ENCODE data around the gene XRRA1.
A peak's percentile ranks its signal among the peaks of the same experiment; 100 is the strongest.

Gene XRRA1

DNA sequence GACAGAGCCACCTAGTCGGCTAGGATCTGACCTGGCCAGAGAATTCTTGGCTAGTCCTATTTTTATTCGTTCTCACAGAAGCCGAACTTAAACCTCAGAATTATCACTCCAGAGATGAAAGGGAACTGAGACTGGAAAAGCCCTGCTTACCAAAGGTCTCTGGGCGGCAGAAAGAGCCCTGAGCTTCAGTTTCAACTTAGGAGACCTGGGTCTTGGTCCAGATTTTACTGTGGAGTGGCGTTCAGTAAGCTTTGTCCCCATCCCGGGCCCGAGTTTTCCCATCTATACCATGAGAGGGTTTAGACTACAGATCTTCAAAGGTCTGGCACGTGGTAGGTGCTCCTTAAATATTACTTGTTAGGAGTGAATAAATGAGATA, 40.4 kb upstream of the XRRA1 start:
- no peaks in the 10 kb centered on the region for H3K79me2 ChIP-seq
- H3K9me3 ChIP-seq (ENCODE audit: control insufficient read depth, low read length), result no peaks in the 10 kb centered on the region
- peaks cover 2% of the 10 kb centered on the region for H3K4me1 ChIP-seq
- H3K9ac ChIP-seq, result no peak overlapping the region
- TF ChIP-seq, protein P1, sequence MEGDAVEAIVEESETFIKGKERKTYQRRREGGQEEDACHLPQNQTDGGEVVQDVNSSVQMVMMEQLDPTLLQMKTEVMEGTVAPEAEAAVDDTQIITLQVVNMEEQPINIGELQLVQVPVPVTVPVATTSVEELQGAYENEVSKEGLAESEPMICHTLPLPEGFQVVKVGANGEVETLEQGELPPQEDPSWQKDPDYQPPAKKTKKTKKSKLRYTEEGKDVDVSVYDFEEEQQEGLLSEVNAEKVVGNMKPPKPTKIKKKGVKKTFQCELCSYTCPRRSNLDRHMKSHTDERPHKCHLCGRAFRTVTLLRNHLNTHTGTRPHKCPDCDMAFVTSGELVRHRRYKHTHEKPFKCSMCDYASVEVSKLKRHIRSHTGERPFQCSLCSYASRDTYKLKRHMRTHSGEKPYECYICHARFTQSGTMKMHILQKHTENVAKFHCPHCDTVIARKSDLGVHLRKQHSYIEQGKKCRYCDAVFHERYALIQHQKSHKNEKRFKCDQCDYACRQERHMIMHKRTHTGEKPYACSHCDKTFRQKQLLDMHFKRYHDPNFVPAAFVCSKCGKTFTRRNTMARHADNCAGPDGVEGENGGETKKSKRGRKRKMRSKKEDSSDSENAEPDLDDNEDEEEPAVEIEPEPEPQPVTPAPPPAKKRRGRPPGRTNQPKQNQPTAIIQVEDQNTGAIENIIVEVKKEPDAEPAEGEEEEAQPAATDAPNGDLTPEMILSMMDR (IDR thresholded peaks at IDR 0.05), result no peak
- H2AFZ ChIP-seq, result peak overlapping the region; percentile 87
- H3K4me2 ChIP-seq (ENCODE audit: low read length), result peak overlapping the region; percentile 81
- no peaks in the 10 kb centered on the region for H3K27me3 ChIP-seq (ENCODE audit: control insufficient read depth, insufficient read depth, low read length)
- H3K36me3 ChIP-seq (ENCODE audit: control insufficient read depth, insufficient read depth, low read length), result no peaks in the 10 kb centered on the region
- peak overlapping the region; percentile 87 for H3K27ac ChIP-seq
- H3K4me3 ChIP-seq (ENCODE audit: low read depth, low read length), result peak overlapping the region; percentile 84

DNA sequence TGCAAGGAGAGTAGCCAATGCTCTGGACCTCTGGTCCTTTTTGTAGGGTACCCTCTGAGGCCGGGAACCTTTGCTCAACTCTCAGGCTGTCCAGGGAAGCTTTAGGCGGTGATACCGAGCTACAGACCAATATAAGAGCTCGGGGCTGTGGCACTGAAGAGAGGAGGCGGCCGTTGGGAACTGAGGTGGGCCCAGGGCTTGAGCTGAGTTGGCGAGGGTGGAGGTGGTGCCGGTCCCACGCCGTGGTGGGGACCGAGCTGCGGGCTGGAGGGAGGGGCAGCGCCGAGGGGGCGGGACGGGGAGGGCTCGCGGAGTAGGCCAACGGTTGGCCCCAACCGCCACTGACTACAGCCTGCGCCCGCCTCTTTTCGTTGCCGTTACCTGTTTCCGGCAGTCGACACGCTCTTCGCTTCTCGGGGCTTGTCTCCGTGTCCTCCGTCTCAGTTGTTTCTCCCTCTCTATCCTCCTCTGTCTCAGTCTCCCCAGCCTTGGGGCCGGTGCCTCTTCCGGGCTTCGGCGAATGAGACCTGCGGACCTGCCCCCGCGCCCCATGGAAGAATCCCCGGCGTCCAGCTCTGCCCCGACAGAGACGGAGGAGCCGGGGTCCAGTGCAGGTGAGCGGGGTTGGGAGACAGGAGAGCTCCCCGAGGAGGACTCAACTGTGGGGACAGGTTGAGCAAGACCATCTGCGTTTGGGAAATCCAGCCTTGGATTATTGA, 39.8 kb upstream of the XRRA1 start, which contains the start of gene NEU3:
Gene NEU3, plus strand, starts transcription at position 393 of the 719 bp plus-strand sequence. Its CDS starts 128 bp downstream, at position 521.
- Histone ChIP-seq H3K4me1 (peaks cover 2% of the 10 kb centered on the region), H3K9me3 (ENCODE audit: control insufficient read depth, low read length) (no peaks in the 10 kb centered on the region), H3K9ac (peak within 1 kb of the TSS; percentile 61), H3K4me2 (ENCODE audit: low read length) (peak within 1 kb of the TSS; percentile 81), H3K79me2 (no peaks in the 10 kb centered on the region), H2AFZ (peak within 1 kb of the TSS; percentile 87), H3K36me3 (ENCODE audit: control insufficient read depth, insufficient read depth, low read length) (no peaks in the 10 kb centered on the region), H3K27ac (peak within 1 kb of the TSS; percentile 87), H3K27me3 (ENCODE audit: control insufficient read depth, insufficient read depth, low read length) (no peaks in the 10 kb centered on the region), H3K4me3 (ENCODE audit: low read depth, low read length) (peak within 1 kb of the TSS; percentile 84)
- TF ChIP-seq, protein P1 (IDR thresholded peaks at IDR 0.05), result no peak

DNA sequence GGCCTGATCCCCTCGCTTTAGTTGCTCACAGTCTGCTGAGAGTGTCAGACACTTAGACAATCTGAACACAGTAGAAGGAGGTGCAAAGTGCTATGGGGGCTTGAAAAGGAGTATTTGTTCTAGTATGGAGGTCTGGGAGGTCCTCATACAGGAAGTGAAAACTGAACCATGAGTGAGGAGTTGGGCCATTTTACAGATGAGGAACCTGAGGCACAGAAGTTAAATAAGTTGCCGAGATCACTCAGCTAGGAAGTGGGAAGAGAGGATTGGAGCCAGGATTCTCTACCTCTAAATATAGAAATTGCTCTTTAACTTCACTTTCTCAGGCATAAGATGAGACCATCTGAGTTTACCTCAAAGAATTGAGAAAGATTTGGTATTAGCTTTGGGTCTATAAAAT, 35.8 kb upstream of the XRRA1 start:
- H3K9ac ChIP-seq, result no peak overlapping the region
- H3K27ac ChIP-seq, result no peak overlapping the region
- no peak overlapping the region for H2AFZ ChIP-seq

DNA sequence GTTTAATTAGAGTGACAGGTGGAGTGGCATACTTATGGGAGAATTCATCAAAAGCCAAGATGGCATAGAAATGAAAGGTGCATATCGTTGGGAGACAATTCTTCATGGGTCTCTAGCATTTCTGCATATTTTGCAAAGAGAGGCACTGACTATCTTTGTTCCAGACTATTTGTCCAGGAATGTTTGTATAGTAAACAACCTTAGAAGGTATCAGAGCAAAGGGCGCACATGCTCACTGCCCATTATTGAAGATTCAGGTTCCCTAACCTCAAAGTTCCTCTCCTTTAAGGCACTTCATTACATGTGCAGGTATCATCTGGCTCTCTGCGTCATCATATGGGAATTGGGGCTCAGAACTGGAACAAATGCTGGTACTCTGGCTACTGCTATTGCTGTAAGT, 35.2 kb upstream of the XRRA1 start:
- no peaks in the 10 kb centered on the region for H3K9me3 ChIP-seq (ENCODE audit: control insufficient read depth, low read length)
- no peaks in the 10 kb centered on the region for H3K79me2 ChIP-seq
- no peaks in the 10 kb centered on the region for H3K4me1 ChIP-seq
- H3K4me3 ChIP-seq (ENCODE audit: low read depth, low read length), result no peak overlapping the region
- H3K36me3 ChIP-seq (ENCODE audit: control insufficient read depth, insufficient read depth, low read length), result no peaks in the 10 kb centered on the region
- TF ChIP-seq, protein P1 (IDR thresholded peaks at IDR 0.05), result no peak
- H3K9ac ChIP-seq, result no peak overlapping the region
- no peak overlapping the region for H3K27ac ChIP-seq
- H2AFZ ChIP-seq, result no peak overlapping the region
- H3K4me2 ChIP-seq (ENCODE audit: low read length), result no peak overlapping the region
- H3K27me3 ChIP-seq (ENCODE audit: control insufficient read depth, insufficient read depth, low read length), result no peaks in the 10 kb centered on the region

More for the DNA sequence above, 35.8 kb upstream of the XRRA1 start:
- peaks cover under 1% of the 10 kb centered on the region for H3K4me1 ChIP-seq
- H3K4me2 ChIP-seq (ENCODE audit: low read length), result no peak overlapping the region
- no peaks in the 10 kb centered on the region for H3K79me2 ChIP-seq
- no peaks in the 10 kb centered on the region for H3K27me3 ChIP-seq (ENCODE audit: control insufficient read depth, insufficient read depth, low read length)
- no peak overlapping the region for H3K4me3 ChIP-seq (ENCODE audit: low read depth, low read length)
- H3K9me3 ChIP-seq (ENCODE audit: control insufficient read depth, low read length), result no peaks in the 10 kb centered on the region
- H3K36me3 ChIP-seq (ENCODE audit: control insufficient read depth, insufficient read depth, low read length), result no peaks in the 10 kb centered on the region
- TF ChIP-seq, protein P1 (IDR thresholded peaks at IDR 0.05), result no peak

DNA sequence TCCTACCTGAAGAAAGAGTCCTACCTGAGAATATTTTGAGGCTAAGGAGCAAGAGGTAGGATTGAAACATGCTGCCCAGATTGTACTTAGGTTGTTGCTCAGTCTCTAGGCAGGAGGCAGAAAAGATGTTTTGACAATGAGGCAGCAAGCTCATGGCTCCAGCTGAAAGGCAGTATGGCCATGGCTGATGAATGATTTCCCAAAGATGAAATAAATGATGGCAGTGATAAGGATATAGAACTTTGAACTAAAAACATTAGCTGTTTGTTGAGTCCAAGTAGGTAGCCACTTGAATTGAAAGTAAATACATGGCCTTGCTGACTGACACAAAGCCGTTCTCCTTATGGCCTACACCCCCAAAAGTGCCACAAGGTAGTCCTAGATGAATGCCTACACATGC, 33.0 kb upstream of the XRRA1 start:
- H2AFZ ChIP-seq, result no peak overlapping the region
- TF ChIP-seq, protein P1 (IDR thresholded peaks at IDR 0.05), result no peak
- no peak overlapping the region for H3K4me2 ChIP-seq (ENCODE audit: low read length)
- no peaks in the 10 kb centered on the region for H3K27me3 ChIP-seq (ENCODE audit: control insufficient read depth, insufficient read depth, low read length)
- H3K9ac ChIP-seq, result no peak overlapping the region
- H3K27ac ChIP-seq, result no peak overlapping the region
- H3K4me3 ChIP-seq (ENCODE audit: low read depth, low read length), result no peak overlapping the region
- no peaks in the 10 kb centered on the region for H3K4me1 ChIP-seq
- H3K36me3 ChIP-seq (ENCODE audit: control insufficient read depth, insufficient read depth, low read length), result no peaks in the 10 kb centered on the region
- H3K79me2 ChIP-seq, result no peaks in the 10 kb centered on the region
- no peaks in the 10 kb centered on the region for H3K9me3 ChIP-seq (ENCODE audit: control insufficient read depth, low read length)
